SK-N-SH (cell line): ENCODE data around the gene HTN1. TPM values are rescaled to one million over a fixed set of nuclear protein-coding genes. Genes with fewer than 3 reads are reported as not detected.
"Not testable (repeated sequence)": the region's sequence is repeated elsewhere in the genome, so short reads cannot be mapped to it uniquely, and the experiment has no call there.

Source experiments
- CTCF ChIA-PET: fragments of 300-600, 350-600 bp; formaldehyde crosslinking; extraction: SDS; loops from one replicate; lab custom pipeline; 2021; lab: Yijun Ruan, JAX
- POLR2A ChIA-PET: fragments of 350-600 bp; sonication (Branson Sonifier 250); formaldehyde crosslinking; extraction: SDS; loops from one replicate; lab custom pipeline; 2020; ENCODE audit warnings: antibody characterized with exemption, inconsistent platforms; lab: Yijun Ruan, JAX
- DNase-seq: peaks from one replicate; pipeline ENCODE4 v3.0.0; 2012
- H2AFZ ChIP-seq: fragments of 200-600 bp; sonication (generic); 2 replicates; pipeline ENCODE4 v1.8.1; 2016; ENCODE audit warnings: antibody characterized with exemption, mild to moderate bottlenecking, low read depth
- H3F3A ChIP-seq: fragments of 200-600 bp; sonication (generic); replicated peaks from 2 replicates; pipeline ENCODE3; 2016; ENCODE audit warnings: antibody characterized with exemption, mild to moderate bottlenecking; ENCODE audit not compliant: insufficient read depth
- H3K27ac ChIP-seq, 2 experiments: fragments of 200-500 bp in 1 of 2; fragments of 200-600 bp in 1 of 2; sonication (Bioruptor generic) in 1 of 2; sonication (generic), shearing (Covaris generic) in 1 of 2; 2 replicates each; pipeline versions ENCODE4 v1.5.1 to v1.6.1; 2014 to 2016; ENCODE audit warnings: low read depth in 2 of 2, inconsistent platforms in 1 of 2, low read length in 1 of 2, mild to moderate bottlenecking in 1 of 2, mixed read lengths in 1 of 2
- H3K27me3 ChIP-seq: fragments of 200-600 bp; sonication (generic), shearing (Covaris generic); 2 replicates; pipeline ENCODE4 v1.6.1; 2016; ENCODE audit warnings: mixed run types; ENCODE audit not compliant: insufficient read depth
- H3K36me3 ChIP-seq, 2 experiments: fragments of 200-500 bp in 1 of 2; fragments of 200-600 bp in 1 of 2; sonication (Bioruptor generic) in 1 of 2; sonication (generic) in 1 of 2; replicated peaks in 1 of 2; 2 replicates each; pipeline versions ENCODE3 to v1.5.1; 2014 to 2016; ENCODE audit warnings: low read length in 1 of 2, mild to moderate bottlenecking in 1 of 2; ENCODE audit not compliant: insufficient read depth in 2 of 2, control insufficient read depth in 1 of 2
- H3K4me1 ChIP-seq, 2 experiments: fragments of 200-500 bp in 1 of 2; fragments of 200-600 bp in 1 of 2; sonication (Bioruptor generic) in 1 of 2; sonication (generic), shearing (Covaris generic) in 1 of 2; 2 replicates each; pipeline versions ENCODE4 v1.5.1 to v1.6.1; 2014 to 2016; ENCODE audit warnings: low read depth in 1 of 2, low read length in 1 of 2, mixed run types in 1 of 2; ENCODE audit not compliant: insufficient read depth in 2 of 2, control insufficient read depth in 1 of 2
- H3K4me2 ChIP-seq: fragments of 200-600 bp; sonication (generic), shearing (Covaris generic); 2 replicates; pipeline ENCODE4 v1.6.1; 2017; ENCODE audit warnings: mixed run types
- H3K4me3 ChIP-seq, 2 experiments: fragments of 200-500 bp in 1 of 2; fragments of 200-600 bp in 1 of 2; sonication (Bioruptor generic) in 1 of 2; sonication (generic), shearing (Covaris generic) in 1 of 2; 2 replicates each; pipeline versions ENCODE4 v1.5.1 to v1.8.1; 2014 to 2016; ENCODE audit warnings: low read depth in 2 of 2, inconsistent platforms in 1 of 2, low read length in 1 of 2, mild to moderate bottlenecking in 1 of 2, mixed read lengths in 1 of 2, moderate library complexity in 1 of 2
- H3K79me2 ChIP-seq: fragments of 200-600 bp; sonication (generic); 2 replicates; pipeline ENCODE4 v1.8.1; 2017; ENCODE audit warnings: mild to moderate bottlenecking; ENCODE audit not compliant: insufficient read depth
- H3K9ac ChIP-seq: fragments of 200-600 bp; sonication (generic); 2 replicates; pipeline ENCODE4 v1.6.1; 2017; ENCODE audit warnings: mixed run types
- H3K9me2 ChIP-seq: fragments of 200-600 bp; sonication (generic); 2 replicates; pipeline ENCODE4 v1.6.1; 2017; ENCODE audit warnings: mixed run types
- H3K9me3 ChIP-seq: fragments of 200-600 bp; sonication (generic); 2 replicates; pipeline ENCODE4 v1.6.1; 2017; ENCODE audit warnings: mixed run types, mild to moderate bottlenecking, moderate library complexity
- H4K20me1 ChIP-seq: fragments of 200-600 bp; sonication (generic); 2 replicates; pipeline ENCODE4 v1.6.1; 2017; ENCODE audit warnings: mild to moderate bottlenecking, mixed run types; ENCODE audit not compliant: insufficient read depth
- CHD2 ChIP-seq: fragments of 150-350 bp; IDR thresholded peaks from 2 replicates; pipeline ENCODE4 v1.6.1; 2018; ENCODE audit warnings: low read length; ENCODE audit not compliant: partially characterized antibody
- ELF1 ChIP-seq: IDR thresholded peaks from 2 replicates; pipeline ENCODE4 v1.4.0; 2012
- EP300 ChIP-seq, 2 experiments: IDR thresholded peaks; 2 replicates each; pipeline versions ENCODE4 v1.4.0 to v1.6.1; 2012; ENCODE audit warnings: borderline replicate concordance in 1 of 2, low read depth in 1 of 2, low read length in 1 of 2
- EZH2phosphoT487 ChIP-seq: fragments of 200-600 bp; sonication (generic); IDR thresholded peaks from 2 replicates; pipeline ENCODE4 v1.6.1; 2017; ENCODE audit warnings: low read depth, mixed run types, mild to moderate bottlenecking, antibody characterized with exemption, moderate library complexity, borderline replicate concordance
- FOXM1 ChIP-seq: IDR thresholded peaks from 2 replicates; pipeline ENCODE4 v1.4.0; 2012; ENCODE audit warnings: low read depth, mild to moderate bottlenecking
- GATA2 ChIP-seq: sonication (generic); formaldehyde crosslinking; IDR thresholded peaks from 2 replicates; pipeline ENCODE4 v1.5.0; 2020; ENCODE audit warnings: mild to moderate bottlenecking, missing genetic modification reagents
- MXI1 ChIP-seq: IDR thresholded peaks from 2 replicates; pipeline ENCODE4 v1.6.1; 2012; ENCODE audit warnings: mild to moderate bottlenecking, low read depth, low read length, improper control_type of control experiment
- RAD21 ChIP-seq: IDR thresholded peaks from 2 replicates; pipeline ENCODE4 v1.6.1; 2012; ENCODE audit warnings: mild to moderate bottlenecking, low read length
- RXRA ChIP-seq: IDR thresholded peaks from 2 replicates; pipeline ENCODE4 v1.4.0; 2012; ENCODE audit warnings: low read depth, mild to moderate bottlenecking, borderline replicate concordance
- TEAD4 ChIP-seq: IDR thresholded peaks from 2 replicates; pipeline ENCODE4 v1.4.0; 2012; ENCODE audit warnings: mild to moderate bottlenecking, borderline replicate concordance; ENCODE audit not compliant: insufficient read depth
- WGBS: methylation state at CpG from one replicate; pipeline ENCODE4 v1.1.6; 2017; ENCODE audit warnings: low lambda C conversion rate; 5-methylcytosine and 5-hydroxymethylcytosine counted together
- polyA plus RNA-seq, 3 experiments: library from polyadenylated mRNA; depleted of rRNA; stranded (reverse); fragments of >200 nt; gene quantifications; 2 replicates each; pipeline ENCODE4 v1.2.3, GENCODE V29; 2012
- TF ChIP-seq, protein P1 (sequence below): IDR thresholded peaks from 2 replicates; pipeline ENCODE4 v1.6.1; 2012; ENCODE audit warnings: mild to moderate bottlenecking, low read depth, low read length, moderate library complexity

The HTN1 gene
- polyA plus RNA-seq, 1 of the 3 experiments (the other 2 are of a cell fraction): not detected

DNA sequence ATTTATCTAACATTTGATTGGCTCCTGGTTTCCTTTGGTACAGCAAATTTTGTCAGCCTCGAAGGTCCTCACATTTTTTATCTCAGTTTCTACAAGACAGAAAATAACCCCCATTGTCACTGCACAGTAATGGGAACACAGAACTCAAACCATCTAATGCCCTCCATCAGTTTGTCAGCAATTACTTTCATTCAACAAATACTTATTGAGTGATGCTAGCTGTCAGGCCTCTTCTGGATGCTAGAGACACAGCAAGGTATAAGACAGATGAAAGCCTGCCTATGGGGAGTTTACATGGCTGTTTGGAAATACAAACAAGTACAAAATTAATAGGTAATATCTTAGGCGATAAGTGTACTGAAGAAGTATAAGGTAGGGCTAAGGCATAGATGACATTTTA is 27.0 kb upstream of the HTN1 start:
- Histone ChIP-seq H3K36me3 (no peaks in the 10 kb centered on the region), H3K27me3 (no peaks in the 10 kb centered on the region), H2AFZ (no peak overlapping the region), H3K9me3 (no peaks in the 10 kb centered on the region), H3K4me3 (no peak overlapping the region), H3K4me1 (no peaks in the 10 kb centered on the region), H3K9me2 (no peaks in the 10 kb centered on the region), H3K4me2 (no peak overlapping the region), H3K79me2 (no peaks in the 10 kb centered on the region), H3K27ac (no peak overlapping the region), H3F3A (no peaks in the 10 kb centered on the region), H3K9ac (no peak overlapping the region)
- ChIA-PET POLR2A (no interaction called here), CTCF (interaction anchor here (0.6 kb wide), 1 partner anchor 9 kb away, joined by 3 read pairs; no protein-coding TSS in a partner anchor)
- no peak for DNase-seq
- no peak for TF ChIP-seq EZH2phosphoT487
- TF ChIP-seq, protein P1, sequence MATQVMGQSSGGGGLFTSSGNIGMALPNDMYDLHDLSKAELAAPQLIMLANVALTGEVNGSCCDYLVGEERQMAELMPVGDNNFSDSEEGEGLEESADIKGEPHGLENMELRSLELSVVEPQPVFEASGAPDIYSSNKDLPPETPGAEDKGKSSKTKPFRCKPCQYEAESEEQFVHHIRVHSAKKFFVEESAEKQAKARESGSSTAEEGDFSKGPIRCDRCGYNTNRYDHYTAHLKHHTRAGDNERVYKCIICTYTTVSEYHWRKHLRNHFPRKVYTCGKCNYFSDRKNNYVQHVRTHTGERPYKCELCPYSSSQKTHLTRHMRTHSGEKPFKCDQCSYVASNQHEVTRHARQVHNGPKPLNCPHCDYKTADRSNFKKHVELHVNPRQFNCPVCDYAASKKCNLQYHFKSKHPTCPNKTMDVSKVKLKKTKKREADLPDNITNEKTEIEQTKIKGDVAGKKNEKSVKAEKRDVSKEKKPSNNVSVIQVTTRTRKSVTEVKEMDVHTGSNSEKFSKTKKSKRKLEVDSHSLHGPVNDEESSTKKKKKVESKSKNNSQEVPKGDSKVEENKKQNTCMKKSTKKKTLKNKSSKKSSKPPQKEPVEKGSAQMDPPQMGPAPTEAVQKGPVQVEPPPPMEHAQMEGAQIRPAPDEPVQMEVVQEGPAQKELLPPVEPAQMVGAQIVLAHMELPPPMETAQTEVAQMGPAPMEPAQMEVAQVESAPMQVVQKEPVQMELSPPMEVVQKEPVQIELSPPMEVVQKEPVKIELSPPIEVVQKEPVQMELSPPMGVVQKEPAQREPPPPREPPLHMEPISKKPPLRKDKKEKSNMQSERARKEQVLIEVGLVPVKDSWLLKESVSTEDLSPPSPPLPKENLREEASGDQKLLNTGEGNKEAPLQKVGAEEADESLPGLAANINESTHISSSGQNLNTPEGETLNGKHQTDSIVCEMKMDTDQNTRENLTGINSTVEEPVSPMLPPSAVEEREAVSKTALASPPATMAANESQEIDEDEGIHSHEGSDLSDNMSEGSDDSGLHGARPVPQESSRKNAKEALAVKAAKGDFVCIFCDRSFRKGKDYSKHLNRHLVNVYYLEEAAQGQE: no peak
- TF ChIP-seq RAD21: no peak
- TF ChIP-seq, all 33 proteins: peak for 0
- WGBS: 21% methylated on average over 2 of the region's 2 CpGs
- no peaks in the 10 kb centered on the region for H4K20me1 ChIP-seq

GRCh38 chr4:70027011-70027410 is 23.2 kb upstream of the HTN1 start:
- no peak for DNase-seq
- H3K9me3 ChIP-seq: no peaks in the 10 kb centered on the region
- ChIA-PET POLR2A (no interaction called here), CTCF (no interaction called here)
- H3K4me1 ChIP-seq: no peaks in the 10 kb centered on the region
- 7% methylated on average over 5 of the region's 5 CpGs for WGBS
- no peak overlapping the region for H2AFZ ChIP-seq
- H3K4me3 ChIP-seq: no peak overlapping the region
- no peak overlapping the region for H3K9ac ChIP-seq
- no peaks in the 10 kb centered on the region for H3F3A ChIP-seq
- H3K27ac ChIP-seq: no peak overlapping the region
- no peaks in the 10 kb centered on the region for H3K79me2 ChIP-seq
- no peaks in the 10 kb centered on the region for H3K27me3 ChIP-seq
- H3K9me2 ChIP-seq: no peaks in the 10 kb centered on the region
- no peaks in the 10 kb centered on the region for H3K36me3 ChIP-seq
- TF ChIP-seq, protein P1: no peak
- TF ChIP-seq ELF1 (no peak), CHD2 (no peak), RXRA (no peak), MXI1 (no peak), FOXM1 (no peak), TEAD4 (no peak), EP300 (IDR thresholded peaks at IDR 0.05; ENCODE audit: borderline replicate concordance in 1 of 2, low read depth in 1 of 2, low read length in 1 of 2) (no peak), GATA2 (CRISPR knock-in tag) (no peak)
- H3K4me2 ChIP-seq: no peak overlapping the region
- H4K20me1 ChIP-seq: no peaks in the 10 kb centered on the region

DNA sequence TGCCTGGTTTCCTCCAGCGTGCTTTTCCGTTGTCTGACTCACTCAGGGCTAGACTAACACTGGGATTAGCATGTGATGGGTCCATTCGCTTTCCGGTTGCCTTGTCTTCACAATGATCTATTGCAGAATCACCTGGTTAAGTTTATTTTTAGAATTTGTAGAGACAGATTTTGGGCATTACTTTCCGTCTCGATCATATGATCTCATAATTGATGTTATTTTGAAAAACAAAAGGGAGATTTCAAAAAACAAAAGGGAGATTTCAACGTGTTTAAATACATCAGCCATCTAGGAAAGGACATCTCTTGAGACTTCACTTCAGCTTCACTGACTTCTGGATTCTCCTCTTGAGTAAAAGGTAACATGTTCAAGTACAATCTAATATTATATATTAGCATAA is 22.1 kb upstream of the HTN1 start, which contains the start of gene HTN3:
Gene HTN3, plus strand, starts transcription at position 301 of the 400 bp plus-strand sequence. CDS start 2,282 bp downstream, outside the sequence.
- H3K9ac ChIP-seq, H3K4me3 ChIP-seq, H3K4me1 ChIP-seq, H3K9me3 ChIP-seq, H2AFZ ChIP-seq, H3K79me2 ChIP-seq, H3K9me2 ChIP-seq, H3K27ac ChIP-seq, H3K27me3 ChIP-seq, H3F3A ChIP-seq, H3K4me2 ChIP-seq, H3K36me3 ChIP-seq, POLR2A ChIA-PET, DNase-seq, CTCF ChIA-PET, H4K20me1 ChIP-seq: not testable (repeated sequence)
- WGBS: 30% methylated on average over 7 of the region's 7 CpGs
